ENCODE results near the gene IER5L.

IER5L gene

GRCh38 chr9:129145316-129145715 is 32.7 kb downstream of the IER5L start:
- H3K4me1 ChIP-seq (ENCODE audit: control insufficient read depth, insufficient read depth, low read length): peaks cover 51% of the 10 kb centered on the region
- peak overlapping the region; percentile 86 for H3K27ac ChIP-seq (ENCODE audit: low read depth, low read length)
- H3K9me3 ChIP-seq (ENCODE audit: control insufficient read depth, insufficient read depth, low read length): no peaks in the 10 kb centered on the region
- H3K36me3 ChIP-seq (ENCODE audit: control insufficient read depth, insufficient read depth, low read length): peaks cover 43% of the 10 kb centered on the region
- H3K27me3 ChIP-seq (ENCODE audit: control insufficient read depth, insufficient read depth, low read length): no peaks in the 10 kb centered on the region
- no peak overlapping the region for H3K9ac ChIP-seq (ENCODE audit: low read depth, low read length)
- H3K4me3 ChIP-seq (ENCODE audit: low read depth, low read length): no peak overlapping the region

DNA sequence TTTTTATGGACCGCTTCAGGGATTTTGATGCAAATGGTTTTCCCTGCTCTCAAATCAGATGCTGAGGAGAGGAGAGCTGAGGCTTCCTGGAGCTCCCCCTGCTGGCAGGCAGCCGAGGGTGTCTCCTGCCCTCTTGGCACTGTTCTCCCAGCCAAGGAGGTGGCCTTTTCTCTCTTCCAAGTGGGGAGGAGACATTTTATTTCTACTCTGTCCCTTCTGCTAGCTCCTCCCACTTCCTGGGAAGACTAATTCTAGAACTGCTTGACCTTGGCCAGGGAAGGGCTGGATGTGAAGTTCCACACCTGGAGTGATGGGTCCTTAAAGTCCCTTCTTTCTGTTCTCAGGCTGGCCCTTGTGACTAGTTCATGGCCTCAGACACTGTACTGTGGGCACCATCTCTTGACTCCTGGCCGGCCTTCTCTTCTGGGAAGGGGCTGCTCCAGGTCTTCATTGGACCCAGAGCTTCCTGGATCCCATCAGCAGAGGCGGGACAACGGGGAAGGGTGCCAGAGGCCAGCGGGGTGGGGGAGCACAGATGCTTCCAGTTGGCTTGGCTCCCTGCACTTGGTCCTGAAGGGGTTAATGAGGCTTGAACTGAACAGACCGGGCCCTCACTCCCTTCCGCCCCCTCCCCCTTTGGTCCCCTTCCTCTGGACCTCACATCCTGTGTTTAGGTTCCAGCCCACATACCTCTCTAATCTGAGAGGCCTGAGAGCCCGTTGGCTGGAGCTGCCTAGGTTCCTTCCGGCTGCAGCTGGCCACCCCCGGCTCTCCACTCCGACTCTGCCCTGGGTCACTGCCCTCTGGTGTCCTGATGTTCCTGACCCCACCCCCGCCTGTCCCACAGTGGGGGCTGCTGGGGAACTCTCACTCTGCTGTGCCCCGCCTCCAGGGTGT is 34.8 kb downstream of the IER5L start:
- Histone ChIP-seq H3K36me3 (ENCODE audit: control insufficient read depth, insufficient read depth, low read length) (peaks cover 35% of the 10 kb centered on the region), H3K9me3 (ENCODE audit: control insufficient read depth, insufficient read depth, low read length) (no peaks in the 10 kb centered on the region), H3K27ac (ENCODE audit: low read depth, low read length) (peak overlapping the region; percentile 70), H3K4me1 (ENCODE audit: control insufficient read depth, insufficient read depth, low read length) (peaks cover 60% of the 10 kb centered on the region), H3K4me3 (ENCODE audit: low read depth, low read length) (no peak overlapping the region), H3K27me3 (ENCODE audit: control insufficient read depth, insufficient read depth, low read length) (no peaks in the 10 kb centered on the region), H3K9ac (ENCODE audit: low read depth, low read length) (no peak overlapping the region)

DNA sequence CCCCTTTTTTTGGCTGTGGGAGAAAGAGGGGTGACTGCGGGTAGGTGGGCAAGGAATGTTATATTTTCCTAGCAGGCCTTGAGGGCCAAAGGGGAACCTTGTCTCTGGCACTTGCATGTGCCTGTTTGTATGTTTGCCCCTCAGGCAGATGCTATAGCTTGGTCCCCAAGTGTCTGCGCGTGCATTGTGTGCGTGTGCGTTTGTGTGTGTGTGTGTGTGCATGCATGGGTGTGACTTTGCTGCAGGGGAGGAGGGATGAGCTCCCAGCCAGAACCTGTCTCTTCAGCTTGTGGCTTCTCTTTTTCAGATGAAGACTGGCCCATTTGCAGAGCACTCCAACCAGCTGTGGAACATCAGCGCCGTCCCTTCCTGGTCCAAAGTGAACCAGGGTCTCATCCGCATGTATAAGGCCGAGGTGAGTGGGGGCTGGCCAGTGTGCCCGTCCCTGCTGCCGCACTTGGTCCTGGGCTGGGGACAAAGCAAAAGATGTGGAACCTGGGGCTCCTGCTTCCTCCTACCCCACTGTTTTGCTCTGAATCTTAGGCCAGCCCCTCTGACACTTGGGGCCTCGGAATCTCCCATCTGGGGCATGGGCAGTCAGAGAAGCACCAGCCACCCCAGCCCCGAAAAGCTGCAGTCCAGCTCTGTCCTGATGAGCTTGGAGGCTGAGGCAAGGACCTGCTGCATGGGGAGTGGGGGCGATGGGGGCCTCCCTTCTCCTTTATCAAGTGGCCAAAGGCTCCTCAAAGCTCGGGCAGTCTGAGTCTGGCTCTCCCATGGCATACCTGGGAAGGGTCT is 35.7 kb downstream of the IER5L start:
- Histone ChIP-seq H3K4me3 (ENCODE audit: low read depth, low read length) (no peak overlapping the region), H3K27me3 (ENCODE audit: control insufficient read depth, insufficient read depth, low read length) (no peaks in the 10 kb centered on the region), H3K9ac (ENCODE audit: low read depth, low read length) (no peak overlapping the region), H3K27ac (ENCODE audit: low read depth, low read length) (peak overlapping the region; percentile 55), H3K36me3 (ENCODE audit: control insufficient read depth, insufficient read depth, low read length) (peaks cover 40% of the 10 kb centered on the region), H3K9me3 (ENCODE audit: control insufficient read depth, insufficient read depth, low read length) (no peaks in the 10 kb centered on the region), H3K4me1 (ENCODE audit: control insufficient read depth, insufficient read depth, low read length) (peaks cover 60% of the 10 kb centered on the region)

DNA sequence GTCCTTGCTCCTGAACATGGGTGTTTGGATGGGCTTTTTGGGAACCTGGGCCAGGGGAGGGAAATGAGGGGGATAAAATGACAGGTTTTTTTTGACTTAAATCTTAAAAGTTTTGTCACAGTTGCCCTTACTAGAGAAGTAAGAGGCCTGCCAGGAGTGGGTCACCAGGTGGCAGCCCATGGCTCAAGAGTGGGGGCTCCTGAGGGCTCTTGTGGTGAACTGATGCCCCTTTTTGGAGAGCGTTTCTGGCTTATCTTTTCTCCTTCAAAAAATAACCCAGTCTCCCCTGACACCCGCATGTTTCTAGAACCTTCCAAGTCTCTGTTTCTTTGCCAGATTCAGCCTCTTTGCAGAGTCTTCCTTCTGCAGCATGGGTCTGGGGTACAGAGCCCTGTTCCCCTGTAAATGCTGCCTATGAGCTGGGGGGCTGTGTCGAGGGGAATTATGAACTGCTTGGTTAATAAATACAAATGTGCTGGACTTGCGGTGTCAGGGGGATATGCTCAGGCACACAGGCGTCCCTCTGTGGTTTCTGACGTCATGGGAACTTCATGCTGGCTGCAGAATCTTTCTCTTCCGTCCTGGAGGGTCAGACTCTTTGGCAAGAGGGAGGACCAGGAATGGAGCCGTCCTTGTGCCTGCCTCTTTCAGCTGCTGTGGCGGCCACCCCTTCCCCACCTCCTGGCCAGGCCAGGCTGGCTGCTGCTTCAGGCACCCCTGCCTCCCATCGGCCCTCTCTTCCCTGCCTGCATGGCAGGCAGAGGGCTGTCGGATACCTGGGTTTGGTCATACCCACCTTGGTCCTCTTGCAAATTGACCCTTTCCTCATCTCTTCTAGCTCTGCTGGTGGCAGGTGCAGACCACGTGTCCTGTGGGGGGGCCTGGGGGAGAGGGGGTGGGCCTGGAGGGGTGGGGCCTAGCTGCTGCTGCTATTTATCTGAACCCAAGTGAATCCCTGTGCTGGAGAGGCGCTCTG is 36.7 kb downstream of the IER5L start:
- no peaks in the 10 kb centered on the region for H3K27me3 ChIP-seq (ENCODE audit: control insufficient read depth, insufficient read depth, low read length)
- no peaks in the 10 kb centered on the region for H3K9me3 ChIP-seq (ENCODE audit: control insufficient read depth, insufficient read depth, low read length)
- peaks cover 45% of the 10 kb centered on the region for H3K36me3 ChIP-seq (ENCODE audit: control insufficient read depth, insufficient read depth, low read length)
- peaks cover 55% of the 10 kb centered on the region for H3K4me1 ChIP-seq (ENCODE audit: control insufficient read depth, insufficient read depth, low read length)
- H3K9ac ChIP-seq (ENCODE audit: low read depth, low read length): peak overlapping the region; percentile 47
- peak overlapping the region; percentile 51 for H3K4me3 ChIP-seq (ENCODE audit: low read depth, low read length)
- H3K27ac ChIP-seq (ENCODE audit: low read depth, low read length): peak overlapping the region; percentile 100

DNA sequence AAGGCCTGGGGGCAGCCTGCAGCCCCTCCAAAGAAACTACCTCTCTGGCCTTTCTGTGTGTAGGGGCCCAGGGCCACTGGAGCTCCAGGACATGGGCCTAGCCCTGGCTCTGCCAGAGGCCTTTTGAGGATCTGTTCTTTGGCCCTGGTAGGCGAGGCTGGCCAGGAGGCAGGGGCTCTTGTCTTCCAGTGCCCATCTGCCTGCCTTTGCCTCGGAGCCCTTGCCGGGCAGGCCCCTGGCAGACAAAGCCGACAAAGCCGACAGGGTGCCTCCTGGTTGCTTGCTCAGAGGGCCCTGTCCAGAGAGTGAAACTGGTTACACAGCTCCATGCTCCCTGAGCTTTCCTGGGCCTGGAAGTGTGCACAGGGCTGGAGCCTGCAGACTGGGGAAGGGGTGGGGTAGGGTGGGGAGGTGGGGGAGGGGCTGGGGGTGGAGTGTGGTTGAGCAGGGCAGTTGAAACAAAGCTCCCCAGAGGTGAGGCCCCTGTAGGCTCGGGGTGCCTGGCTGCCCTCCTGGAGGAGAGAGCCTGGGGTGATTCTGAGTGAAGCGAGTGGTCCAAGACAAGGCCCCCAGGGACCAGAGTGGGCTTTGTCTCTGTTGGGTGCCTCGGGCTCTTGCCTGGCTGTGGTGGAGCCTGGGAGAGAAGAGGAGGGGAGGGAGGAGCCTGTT is 37.5 kb downstream of the IER5L start:
- H3K27me3 ChIP-seq (ENCODE audit: control insufficient read depth, insufficient read depth, low read length): no peaks in the 10 kb centered on the region
- peaks cover 47% of the 10 kb centered on the region for H3K4me1 ChIP-seq (ENCODE audit: control insufficient read depth, insufficient read depth, low read length)
- H3K27ac ChIP-seq (ENCODE audit: low read depth, low read length): peak overlapping the region; percentile 100
- peaks cover 51% of the 10 kb centered on the region for H3K36me3 ChIP-seq (ENCODE audit: control insufficient read depth, insufficient read depth, low read length)
- H3K9me3 ChIP-seq (ENCODE audit: control insufficient read depth, insufficient read depth, low read length): no peaks in the 10 kb centered on the region
- peak overlapping the region; percentile 51 for H3K4me3 ChIP-seq (ENCODE audit: low read depth, low read length)
- peak overlapping the region; percentile 85 for H3K9ac ChIP-seq (ENCODE audit: low read depth, low read length)

DNA sequence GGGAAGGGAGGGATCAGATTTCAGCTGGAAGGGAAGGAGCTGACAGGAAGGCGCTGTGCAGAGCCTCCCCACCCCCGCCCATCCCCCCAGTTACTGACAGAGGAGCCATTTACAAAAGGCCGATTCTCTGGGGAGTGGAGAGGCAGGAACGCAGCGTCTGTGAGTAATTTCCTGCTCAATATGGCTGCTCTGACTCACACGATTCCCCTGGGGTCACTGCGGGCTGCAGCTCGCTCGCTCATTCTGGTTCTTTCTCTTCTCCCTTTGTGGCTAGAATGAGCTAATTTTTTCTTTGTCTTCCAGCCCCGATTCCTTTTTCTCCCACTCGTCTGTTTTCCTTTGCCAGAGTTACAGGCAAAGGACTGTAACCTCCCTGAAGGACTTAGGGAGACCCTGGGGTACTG is 38.1 kb downstream of the IER5L start:
- Histone ChIP-seq H3K9ac (ENCODE audit: low read depth, low read length) (peak overlapping the region; percentile 85), H3K4me1 (ENCODE audit: control insufficient read depth, insufficient read depth, low read length) (peaks cover 43% of the 10 kb centered on the region), H3K27me3 (ENCODE audit: control insufficient read depth, insufficient read depth, low read length) (no peaks in the 10 kb centered on the region), H3K9me3 (ENCODE audit: control insufficient read depth, insufficient read depth, low read length) (no peaks in the 10 kb centered on the region), H3K27ac (ENCODE audit: low read depth, low read length) (peak overlapping the region; percentile 100), H3K4me3 (ENCODE audit: low read depth, low read length) (peak overlapping the region; percentile 51), H3K36me3 (ENCODE audit: control insufficient read depth, insufficient read depth, low read length) (peaks cover 52% of the 10 kb centered on the region)

GRCh38 chr9:129139233-129139992 is 38.6 kb downstream of the IER5L start:
- peak overlapping the region; percentile 32 for H3K9ac ChIP-seq (ENCODE audit: low read depth, low read length)
- peaks cover 43% of the 10 kb centered on the region for H3K4me1 ChIP-seq (ENCODE audit: control insufficient read depth, insufficient read depth, low read length)
- peaks cover 57% of the 10 kb centered on the region for H3K36me3 ChIP-seq (ENCODE audit: control insufficient read depth, insufficient read depth, low read length)
- H3K27me3 ChIP-seq (ENCODE audit: control insufficient read depth, insufficient read depth, low read length): no peaks in the 10 kb centered on the region
- H3K27ac ChIP-seq (ENCODE audit: low read depth, low read length): peak overlapping the region; percentile 100
- H3K9me3 ChIP-seq (ENCODE audit: control insufficient read depth, insufficient read depth, low read length): no peaks in the 10 kb centered on the region
- peak overlapping the region; percentile 51 for H3K4me3 ChIP-seq (ENCODE audit: low read depth, low read length)

DNA sequence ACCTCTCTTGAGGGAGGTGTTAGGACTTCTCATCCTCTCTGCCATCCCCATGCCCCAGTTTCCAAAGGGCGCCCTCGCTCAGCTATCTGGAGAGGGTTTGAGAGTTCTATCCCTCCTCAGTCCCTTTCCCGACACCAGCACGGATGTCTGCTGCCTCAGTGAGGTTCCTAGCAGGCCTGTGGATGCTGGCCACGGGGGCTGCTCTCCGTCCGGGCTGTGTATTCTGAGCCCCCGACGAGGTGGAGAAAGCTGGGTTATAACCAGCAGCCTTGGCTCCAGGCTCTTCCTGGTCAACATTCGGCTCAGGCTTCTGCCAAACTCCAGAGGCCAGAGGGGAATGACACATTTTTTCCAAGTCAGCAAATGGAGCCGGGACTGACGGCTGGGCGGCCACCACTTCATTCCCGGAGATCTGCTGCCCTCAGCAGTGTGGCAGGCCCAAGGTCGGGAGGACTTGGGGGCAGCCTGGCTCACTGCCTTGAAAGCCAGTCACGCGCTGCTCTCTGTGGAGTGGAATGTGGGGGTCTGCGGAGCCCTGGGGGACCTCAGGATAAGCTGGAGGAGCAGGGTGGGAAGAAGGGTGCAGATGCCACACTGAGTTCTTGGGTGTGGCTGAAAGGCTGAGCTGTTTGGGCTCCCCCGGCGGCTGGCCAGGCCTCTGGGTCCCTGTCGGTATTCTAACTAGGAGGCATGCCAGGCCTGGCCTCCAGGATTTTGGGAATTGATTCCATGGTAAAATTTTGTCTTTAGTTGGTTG is 39.4 kb downstream of the IER5L start:
- Histone ChIP-seq H3K36me3 (ENCODE audit: control insufficient read depth, insufficient read depth, low read length) (peaks cover 57% of the 10 kb centered on the region), H3K4me1 (ENCODE audit: control insufficient read depth, insufficient read depth, low read length) (peaks cover 37% of the 10 kb centered on the region), H3K9me3 (ENCODE audit: control insufficient read depth, insufficient read depth, low read length) (no peaks in the 10 kb centered on the region), H3K27ac (ENCODE audit: low read depth, low read length) (peak overlapping the region; percentile 26), H3K27me3 (ENCODE audit: control insufficient read depth, insufficient read depth, low read length) (no peaks in the 10 kb centered on the region), H3K4me3 (ENCODE audit: low read depth, low read length) (no peak overlapping the region), H3K9ac (ENCODE audit: low read depth, low read length) (no peak overlapping the region)

GRCh38 chr9:129138144-129138462 is 40.0 kb downstream of the IER5L start:
- H3K27ac ChIP-seq (ENCODE audit: low read depth, low read length): no peak overlapping the region
- no peak overlapping the region for H3K9ac ChIP-seq (ENCODE audit: low read depth, low read length)
- no peaks in the 10 kb centered on the region for H3K9me3 ChIP-seq (ENCODE audit: control insufficient read depth, insufficient read depth, low read length)
- peaks cover 34% of the 10 kb centered on the region for H3K4me1 ChIP-seq (ENCODE audit: control insufficient read depth, insufficient read depth, low read length)
- H3K27me3 ChIP-seq (ENCODE audit: control insufficient read depth, insufficient read depth, low read length): no peaks in the 10 kb centered on the region
- H3K4me3 ChIP-seq (ENCODE audit: low read depth, low read length): no peak overlapping the region
- peaks cover 57% of the 10 kb centered on the region for H3K36me3 ChIP-seq (ENCODE audit: control insufficient read depth, insufficient read depth, low read length)

All from HUES48 (cell line).